Transverse colon (tissue), 4 donors: Measurements from ENCODE around the gene CACTIN. TPM values are rescaled to one million over a fixed set of nuclear protein-coding genes. Genes with fewer than 3 reads are reported as not detected.

Experiments
- DNase-seq: peaks from one replicate; pipeline ENCODE4 v3.0.0-alpha.2; 2019
- H3K27ac ChIP-seq, 4 donors: fragments of 200-600 bp; sonication (generic); 2 replicates each; pipeline ENCODE4 v1.5.1; 2016 to 2018; ENCODE audit warnings: inconsistent platforms in 4 of 4
- H3K27me3 ChIP-seq: fragments of 200-600 bp; sonication (generic); 2 replicates; pipeline ENCODE4 v1.5.1; 2017; ENCODE audit warnings: inconsistent platforms
- H3K36me3 ChIP-seq, 4 donors: fragments of 200-600 bp; sonication (generic); 2 replicates each; pipeline ENCODE4 v1.5.1; 2017 to 2019; ENCODE audit warnings: inconsistent platforms in 4 of 4
- H3K4me1 ChIP-seq, 4 donors: fragments of 200-600 bp; sonication (generic); 2 replicates each; pipeline ENCODE4 v1.5.1; 2017 to 2020; ENCODE audit warnings: inconsistent platforms in 4 of 4
- H3K4me3 ChIP-seq, 4 donors: fragments of 200-600 bp; sonication (generic); 1 replicate in 1 of 4; 2 replicates in 3 of 4; pipeline versions ENCODE4 v1.5.1 to v1.6.1; 2017 to 2019; ENCODE audit warnings: inconsistent platforms in 4 of 4
- H3K9me3 ChIP-seq, 2 donors: fragments of 200-600 bp; sonication (generic); 2 replicates each; pipeline ENCODE4 v1.5.1; 2017 to 2019; ENCODE audit warnings: inconsistent platforms in 2 of 2
- EP300 ChIP-seq: sonication (generic); formaldehyde crosslinking; IDR thresholded peaks from one replicate; pipeline ENCODE4 v1.6.1; 2017; ENCODE audit warnings: antibody characterized with exemption, low read depth
- POLR2A ChIP-seq: fragments of 450-650 bp; IDR thresholded peaks from one replicate; pipeline ENCODE4 v1.6.1; 2016; ENCODE audit warnings: antibody characterized with exemption, mild to moderate bottlenecking, moderate library complexity
- POLR2AphosphoS5 ChIP-seq, 3 donors: sonication (generic); formaldehyde crosslinking; IDR thresholded peaks; one replicate each; pipeline ENCODE4 v1.6.1; 2016; ENCODE audit warnings: antibody characterized with exemption in 3 of 3
- WGBS, 2 donors: methylation state at CpG; one replicate each; pipeline ENCODE4 v1.1.5; 2018; ENCODE audit warnings: low coverage in 1 of 2; 5-methylcytosine and 5-hydroxymethylcytosine counted together
- in situ Hi-C, 4 donors: fragments of 200-750 bp; cut with MboI; loops; one replicate each; pipeline versions ENCODE4 v1.15.0 to v1.15.1; 2017; ENCODE audit warnings: low sequenced_read_pairs in 3 of 4, low pct_ligation_motif_present in 1 of 4, low pct_unique_long_range_greater_than_20kb in 1 of 4
- intact Hi-C: fragments of 100-400 bp; cut with DNase I; formaldehyde crosslinking; loops from one replicate; pipeline ENCODE4 v1.15.1; 2023; ENCODE audit warnings: low total_unique reads
- total RNA-seq, 4 donors: library from RNA; depleted of rRNA; stranded (reverse); fragments of >200 nt; gene quantifications; one replicate each; pipeline ENCODE4 v1.1.0, GENCODE V29; 2016
- TF ChIP-seq, protein P1 (sequence below), 5 experiments: fragments of 200-600 bp in 3 of 5; fragments of 450-650 bp in 2 of 5; sonication (generic) in 3 of 5; IDR thresholded peaks; 1 replicate in 2 of 5; 2 replicates in 3 of 5; pipeline ENCODE4 v1.5.1; 2016 to 2017; ENCODE audit warnings: antibody characterized with exemption in 5 of 5, inconsistent platforms in 3 of 5, mild to moderate bottlenecking in 2 of 5, moderate library complexity in 1 of 5

The CACTIN gene
- total RNA-seq, 4 donors from 2014 or later, result 21.9 to 88.4 (median 53.0) TPM

DNA sequence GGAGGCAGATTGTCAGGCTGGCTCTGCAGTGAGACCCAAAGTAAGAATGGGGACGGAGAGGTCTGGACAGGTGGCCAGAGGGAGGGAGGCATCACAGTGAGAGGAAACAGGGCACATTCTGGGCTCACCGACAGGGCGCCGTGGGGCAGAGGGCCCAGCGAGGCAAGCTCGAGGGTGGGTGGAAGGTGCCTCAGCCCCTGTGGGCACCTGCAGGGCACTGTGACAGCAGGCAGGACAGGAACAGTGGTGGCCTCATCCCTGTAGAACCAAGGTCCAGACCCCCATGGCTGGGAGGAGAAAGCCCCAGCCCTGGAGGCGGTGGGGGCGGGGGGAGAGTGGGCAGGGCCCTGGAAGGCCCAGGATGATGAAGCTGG lies 46.0 kb upstream of the CACTIN start:
- intact Hi-C loops, result no loop called here
- peak overlapping the region; percentile 92 to 96 (median 94) for H3K27ac ChIP-seq
- 79% methylated on average over 8 of the region's 8 CpGs; no CpG with 5 or more reads in 1 of the 2 donors for WGBS, 2 donors

DNA sequence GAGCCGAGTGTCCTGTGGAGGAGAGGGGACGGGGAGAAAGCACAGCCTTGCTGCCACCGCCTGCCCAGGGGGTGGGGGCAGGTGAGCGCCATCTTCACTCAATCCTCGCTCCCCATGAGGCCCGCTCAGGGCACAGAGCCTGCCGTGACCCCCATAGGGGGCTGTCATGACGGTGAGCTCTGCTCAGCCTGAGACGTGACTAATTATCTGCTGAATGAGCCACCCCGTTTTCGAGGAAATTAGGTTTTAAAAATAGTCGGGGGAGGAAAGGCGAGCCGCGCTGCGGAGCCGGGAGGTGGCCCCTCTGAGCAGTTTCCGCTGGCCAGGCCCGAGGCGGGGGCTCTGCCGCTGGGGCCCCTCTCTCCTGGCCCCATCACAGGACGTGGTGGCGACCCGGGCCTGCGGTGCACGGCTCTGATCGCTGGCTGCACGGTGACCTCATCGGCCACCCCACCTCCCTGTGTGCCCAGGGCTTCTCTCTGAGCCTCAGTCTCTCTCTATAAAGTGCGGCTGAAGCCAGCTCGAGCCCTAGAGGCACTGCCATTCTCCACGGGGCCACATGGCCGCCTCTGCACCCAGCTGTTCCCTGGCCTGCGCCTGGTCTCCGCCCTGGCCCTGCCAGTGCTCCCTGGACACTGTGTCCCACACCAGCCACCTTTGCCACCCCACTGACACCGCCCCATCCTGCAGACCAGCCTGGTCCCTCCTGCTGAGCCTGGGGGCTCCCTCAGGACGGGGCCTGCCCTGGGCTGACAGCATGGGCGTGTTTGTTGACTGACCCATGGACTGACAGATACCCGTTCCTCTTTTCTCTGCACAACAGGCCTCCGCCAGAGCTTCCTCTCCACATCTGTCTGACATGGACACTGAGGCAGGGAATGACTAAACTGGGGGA lies 45.3 kb upstream of the CACTIN start:
- H3K27me3 ChIP-seq, result no peaks in the 10 kb centered on the region
- H3K36me3 ChIP-seq, result no peaks in the 10 kb centered on the region
- peaks cover 28 to 49% (median 38%) of the 10 kb centered on the region in 4 donors for H3K4me1 ChIP-seq
- TF ChIP-seq, protein P1, sequence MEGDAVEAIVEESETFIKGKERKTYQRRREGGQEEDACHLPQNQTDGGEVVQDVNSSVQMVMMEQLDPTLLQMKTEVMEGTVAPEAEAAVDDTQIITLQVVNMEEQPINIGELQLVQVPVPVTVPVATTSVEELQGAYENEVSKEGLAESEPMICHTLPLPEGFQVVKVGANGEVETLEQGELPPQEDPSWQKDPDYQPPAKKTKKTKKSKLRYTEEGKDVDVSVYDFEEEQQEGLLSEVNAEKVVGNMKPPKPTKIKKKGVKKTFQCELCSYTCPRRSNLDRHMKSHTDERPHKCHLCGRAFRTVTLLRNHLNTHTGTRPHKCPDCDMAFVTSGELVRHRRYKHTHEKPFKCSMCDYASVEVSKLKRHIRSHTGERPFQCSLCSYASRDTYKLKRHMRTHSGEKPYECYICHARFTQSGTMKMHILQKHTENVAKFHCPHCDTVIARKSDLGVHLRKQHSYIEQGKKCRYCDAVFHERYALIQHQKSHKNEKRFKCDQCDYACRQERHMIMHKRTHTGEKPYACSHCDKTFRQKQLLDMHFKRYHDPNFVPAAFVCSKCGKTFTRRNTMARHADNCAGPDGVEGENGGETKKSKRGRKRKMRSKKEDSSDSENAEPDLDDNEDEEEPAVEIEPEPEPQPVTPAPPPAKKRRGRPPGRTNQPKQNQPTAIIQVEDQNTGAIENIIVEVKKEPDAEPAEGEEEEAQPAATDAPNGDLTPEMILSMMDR (IDR thresholded peaks at IDR 0.05), result no peak
- TF ChIP-seq POLR2AphosphoS5 (IDR thresholded peaks at IDR 0.05) (peak in 1 of 3 donors; percentile 13), POLR2A (no peak), EP300 (no peak)
- no peaks in the 10 kb centered on the region for H3K9me3 ChIP-seq
- intact Hi-C loops (no loop called here), in situ Hi-C loops (no loop called here)
- H3K27ac ChIP-seq, result peak overlapping the region; percentile 92 to 96 (median 94)
- WGBS, 2 donors, result 62% methylated on average over 38 of the region's 40 CpGs; no CpG with 5 or more reads in 1 of the 2 donors
- H3K4me3 ChIP-seq, result peak overlapping the region in 1 of 4 donors; percentile 26
- no peak for DNase-seq

More for the DNA sequence above, 46.0 kb upstream of the CACTIN start:
- no peaks in the 10 kb centered on the region for H3K27me3 ChIP-seq
- no peak overlapping the region for H3K4me3 ChIP-seq
- H3K36me3 ChIP-seq, result no peaks in the 10 kb centered on the region
- H3K9me3 ChIP-seq, result no peaks in the 10 kb centered on the region
- TF ChIP-seq POLR2AphosphoS5 (IDR thresholded peaks at IDR 0.05) (no peak), EP300 (no peak)
- TF ChIP-seq, protein P1 (IDR thresholded peaks at IDR 0.05), result no peak
- no peak for DNase-seq
- peaks cover 28 to 48% (median 37%) of the 10 kb centered on the region in 4 donors for H3K4me1 ChIP-seq
- in situ Hi-C loops, result no loop called here

DNA sequence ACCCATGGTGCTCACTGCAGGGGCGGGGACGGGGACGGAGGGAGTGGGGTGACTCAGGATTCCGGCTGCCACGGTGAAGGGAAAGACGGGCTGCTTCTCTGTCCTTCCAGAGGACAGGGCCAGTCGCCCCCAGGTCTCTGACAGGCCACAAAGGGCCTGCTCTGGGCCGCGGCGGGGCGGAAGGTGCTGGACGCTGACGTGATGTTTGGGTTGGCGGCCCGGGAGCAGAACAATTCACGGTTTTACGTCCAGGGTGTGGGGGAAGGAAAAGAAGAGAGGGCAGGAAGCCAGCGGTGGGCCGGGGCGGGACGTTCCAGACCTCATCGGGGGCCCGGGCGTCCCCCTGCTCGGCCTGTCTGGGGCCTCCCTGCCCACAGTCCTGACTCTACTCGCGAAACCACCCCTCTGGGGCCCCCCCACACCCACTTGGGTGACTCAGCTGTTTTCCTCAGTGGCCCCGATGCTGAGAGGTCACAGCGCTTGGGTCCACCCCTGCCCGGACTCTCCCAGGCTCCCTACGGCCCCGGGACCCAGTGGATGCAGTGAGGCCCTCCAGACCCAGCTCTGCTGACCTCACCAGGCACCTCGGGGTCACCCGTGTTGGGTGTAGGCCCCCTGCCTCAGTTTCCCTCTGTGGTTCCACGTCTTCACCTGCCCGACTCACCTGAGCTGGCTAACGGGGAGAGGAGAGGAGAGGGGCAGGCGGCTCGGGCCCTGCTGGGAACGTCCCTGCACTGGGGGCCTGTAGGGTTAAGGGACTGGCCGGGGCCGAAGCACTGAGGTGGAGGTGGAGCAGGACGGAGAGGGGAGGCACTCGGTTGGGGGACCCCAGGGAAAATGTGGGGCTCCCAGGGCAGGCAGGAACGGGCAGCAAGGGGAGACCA lies 44.4 kb upstream of the CACTIN start:
- TF ChIP-seq EP300, result no peak
- TF ChIP-seq POLR2AphosphoS5 (IDR thresholded peaks at IDR 0.05), result peak in 2 of 3 donors; percentile 23 to 54
- TF ChIP-seq, protein P1 (IDR thresholded peaks at IDR 0.05), result no peak
- TF ChIP-seq POLR2A, result no peak
- intact Hi-C loops, result no loop called here
- Histone ChIP-seq H3K9me3 (no peaks in the 10 kb centered on the region), H3K4me1 (peaks cover 28 to 51% (median 39%) of the 10 kb centered on the region in 4 donors), H3K4me3 (peak overlapping the region in 3 of 4 donors; percentile 11 to 27 (median 26)), H3K27ac (peak overlapping the region; percentile 92 to 96 (median 94)), H3K27me3 (no peaks in the 10 kb centered on the region), H3K36me3 (no peaks in the 10 kb centered on the region)
- WGBS, 2 donors, result 46% methylated on average over 39 of the region's 45 CpGs; no CpG with 5 or more reads in 1 of the 2 donors
- in situ Hi-C loops, result no loop called here
- DNase-seq, result peak; percentile 68
